K562 (cell line): ENCODE data around the gene FES. TPM values are rescaled to one million over a fixed set of nuclear protein-coding genes. Genes with fewer than 3 reads are reported as not detected.

Experiments
- ARID2 ChIP-seq: fragments of 450-650 bp; IDR thresholded peaks from 2 replicates; pipeline ENCODE4 v1.6.1; 2017; ENCODE audit warnings: antibody characterized with exemption, mild to moderate bottlenecking
- CC2D1A ChIP-seq: fragments of 450-650 bp; IDR thresholded peaks from 2 replicates; pipeline ENCODE4 v1.6.1; 2017; ENCODE audit warnings: mild to moderate bottlenecking
- CLOCK ChIP-seq: fragments of 250-450 bp; sonication (Bioruptor Pico); IDR thresholded peaks from 2 replicates; pipeline ENCODE4 v1.4.0; 2020; ENCODE audit warnings: mild to moderate bottlenecking, moderate library complexity, borderline replicate concordance
- EGR1 ChIP-seq: fragments of 450-650 bp; conservative IDR thresholded peaks from 2 replicates; pipeline ENCODE4 v1.6.1; 2017; ENCODE audit warnings: mild to moderate bottlenecking
- ELK3 ChIP-seq: fragments of 450-650 bp; formaldehyde crosslinking; IDR thresholded peaks from 2 replicates; pipeline ENCODE4 v1.4.0; 2020; ENCODE audit warnings: mild to moderate bottlenecking
- HINFP ChIP-seq: fragments of 450-650 bp; conservative IDR thresholded peaks from 2 replicates; pipeline ENCODE4 v1.6.1; 2016; ENCODE audit warnings: missing genetic modification characterization, low read depth, mild to moderate bottlenecking, control low read depth, missing compliant biosample characterization
- LEF1 ChIP-seq: fragments of 450-650 bp; IDR thresholded peaks from 2 replicates; pipeline ENCODE4 v1.6.1; 2016; ENCODE audit warnings: mild to moderate bottlenecking
- NBN ChIP-seq: fragments of 450-650 bp; IDR thresholded peaks from 2 replicates; pipeline ENCODE4 v1.6.1; 2016; ENCODE audit warnings: low read depth, mild to moderate bottlenecking
- PRDM10 ChIP-seq: fragments of 450-650 bp; IDR thresholded peaks from 2 replicates; pipeline ENCODE4 v1.6.1; 2018; ENCODE audit not compliant: partially characterized antibody
- SMAD1 ChIP-seq: fragments of 150-350 bp; IDR thresholded peaks from 2 replicates; pipeline ENCODE4 v1.6.1; 2014; ENCODE audit warnings: low read length, low read depth; ENCODE audit not compliant: partially characterized antibody
- SRSF1 ChIP-seq: fragments of 200-400 bp; formaldehyde crosslinking; IDR thresholded peaks from 2 replicates; pipeline ENCODE4 v1.6.1; 2017; ENCODE audit warnings: mild to moderate bottlenecking, low read depth, low read length, moderate library complexity
- TAF9B ChIP-seq: fragments of 450-650 bp; IDR thresholded peaks from 2 replicates; pipeline ENCODE4 v1.6.1; 2018; ENCODE audit warnings: mild to moderate bottlenecking; ENCODE audit not compliant: partially characterized antibody
- TFAM ChIP-seq: fragments of 250-450 bp; sonication (Bioruptor Pico); conservative IDR thresholded peaks from 2 replicates; pipeline ENCODE4 v1.5.0; 2021; ENCODE audit warnings: mild to moderate bottlenecking, moderate library complexity
- ZBTB34 ChIP-seq: fragments of 250-450 bp; sonication (Bioruptor Pico); IDR thresholded peaks from 2 replicates; pipeline ENCODE4 v1.8.0; 2021; ENCODE audit warnings: mild to moderate bottlenecking, moderate library complexity
- ZBTB7A ChIP-seq: IDR thresholded peaks from 2 replicates; pipeline ENCODE4 v1.6.1; 2011; ENCODE audit warnings: low read depth, mild to moderate bottlenecking, low read length, moderate library complexity, borderline replicate concordance; ENCODE audit not compliant: control insufficient read depth
- polyA plus RNA-seq, 8 experiments: library from polyadenylated mRNA; depleted of rRNA in 4 of 8; stranded (reverse) in 5 of 8; unstranded in 3 of 8; fragments of >200 nt; fragmentation: Nextera tagmentation in 2 of 8; fragmentation: Illumina TruSeq in 1 of 8; extraction: Ambion mirVana in 2 of 8; extraction: Trizol in 1 of 8; gene quantifications; 2 replicates each; pipeline versions ENCODE4 v1.2.1 to v1.2.3, GENCODE V29; 2011 to 2014; ENCODE audit warnings: inconsistent platforms in 1 of 8, missing spikeins in 1 of 8
- total RNA-seq, 7 experiments: library from RNA; depleted of rRNA in 6 of 7; stranded (reverse); fragments of >200 nt in 6 of 7; fragmentation: Illumina TruSeq in 2 of 7; extraction: Trizol in 2 of 7; gene quantifications; 2 replicates each; pipeline versions ENCODE4 v1.2.1 to v1.2.3, GENCODE V29; 2011 to 2021; ENCODE audit warnings: low replicate concordance in 1 of 7

FES gene
- total and polyA plus RNA-seq, 9 of the 15 experiments (the other 6 are each of a cell fraction or from before 2014, with no cell fraction given), result 0.38 to 2.6 (median 0.82) TPM

- TF ChIP-seq ARID2 (no peak), ELK3 (CRISPR knock-in tag) (no peak), TAF9B (peak; percentile 87), SMAD1 (peak; percentile 94), HINFP (tag) (no peak), CLOCK (peak; percentile 90; the same call in 1 of the 2 replicates), PRDM10 (peak; percentile 58), SRSF1 (no peak), CC2D1A (peak; percentile 99), EGR1 (0 out of 2 replicates have a peak, but pooled peaks have one; percentile 12), ZBTB34 (peak; percentile 32; the same call in 1 of the 2 replicates), NBN (peak; percentile 86), LEF1 (peak; percentile 97), ZBTB7A (no peak), TFAM (CRISPR knock-in tag) (no peak)
Observed at GRCh38 chr15:90901175-90902039, 17.1 kb downstream of the FES start (continued).
